ENCODE results near the gene SFR1. TPM values are rescaled to one million over a fixed set of nuclear protein-coding genes. Genes with fewer than 3 reads are reported as not detected.
"Not testable (repeated sequence)": the region's sequence is repeated elsewhere in the genome, so short reads cannot be mapped to it uniquely, and the experiment has no call there.

Gene SFR1
- total and polyA plus RNA-seq, 9 donors = 5.6 to 12.0 (median 7.9) TPM

DNA sequence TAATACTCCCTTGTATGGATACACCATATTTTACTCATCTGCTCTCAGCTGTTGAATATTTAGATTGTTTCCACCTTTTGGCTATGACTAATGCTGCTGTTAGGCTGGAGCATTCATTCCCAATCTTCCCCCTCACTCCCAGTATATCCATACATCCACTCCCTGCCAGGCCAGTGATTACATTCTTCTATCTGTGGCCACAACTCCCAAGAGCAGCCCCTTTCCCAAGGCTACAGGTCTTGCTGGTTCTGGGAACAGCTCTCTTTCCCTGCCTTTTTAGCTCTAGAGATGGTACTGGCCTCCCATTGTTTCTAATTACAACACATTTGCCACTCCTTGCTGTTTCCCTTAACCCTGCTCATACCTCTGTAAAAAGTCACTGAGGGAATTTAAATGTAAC, 28.2 kb downstream of the SFR1 start:
- H3K9me3 ChIP-seq = no peaks in the 10 kb centered on the region
- H3K27me3 ChIP-seq = no peaks in the 10 kb centered on the region
- H3K4me3 ChIP-seq = no peak overlapping the region
- no peaks in the 10 kb centered on the region for H3K36me3 ChIP-seq
- no peak for DNase-seq
- H3K27ac ChIP-seq = no peak overlapping the region
- no peaks in the 10 kb centered on the region for H3K4me1 ChIP-seq (ENCODE audit: insufficient read depth)
- TF ChIP-seq EP300 (IDR thresholded peaks at IDR 0.05) = no peak
- TF ChIP-seq, protein P1, sequence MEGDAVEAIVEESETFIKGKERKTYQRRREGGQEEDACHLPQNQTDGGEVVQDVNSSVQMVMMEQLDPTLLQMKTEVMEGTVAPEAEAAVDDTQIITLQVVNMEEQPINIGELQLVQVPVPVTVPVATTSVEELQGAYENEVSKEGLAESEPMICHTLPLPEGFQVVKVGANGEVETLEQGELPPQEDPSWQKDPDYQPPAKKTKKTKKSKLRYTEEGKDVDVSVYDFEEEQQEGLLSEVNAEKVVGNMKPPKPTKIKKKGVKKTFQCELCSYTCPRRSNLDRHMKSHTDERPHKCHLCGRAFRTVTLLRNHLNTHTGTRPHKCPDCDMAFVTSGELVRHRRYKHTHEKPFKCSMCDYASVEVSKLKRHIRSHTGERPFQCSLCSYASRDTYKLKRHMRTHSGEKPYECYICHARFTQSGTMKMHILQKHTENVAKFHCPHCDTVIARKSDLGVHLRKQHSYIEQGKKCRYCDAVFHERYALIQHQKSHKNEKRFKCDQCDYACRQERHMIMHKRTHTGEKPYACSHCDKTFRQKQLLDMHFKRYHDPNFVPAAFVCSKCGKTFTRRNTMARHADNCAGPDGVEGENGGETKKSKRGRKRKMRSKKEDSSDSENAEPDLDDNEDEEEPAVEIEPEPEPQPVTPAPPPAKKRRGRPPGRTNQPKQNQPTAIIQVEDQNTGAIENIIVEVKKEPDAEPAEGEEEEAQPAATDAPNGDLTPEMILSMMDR (IDR thresholded peaks at IDR 0.05) = no peak
- TF ChIP-seq POLR2A (IDR thresholded peaks at IDR 0.05) = no peak
- intact Hi-C loops (cut with DNase I) = no loop called here

DNA sequence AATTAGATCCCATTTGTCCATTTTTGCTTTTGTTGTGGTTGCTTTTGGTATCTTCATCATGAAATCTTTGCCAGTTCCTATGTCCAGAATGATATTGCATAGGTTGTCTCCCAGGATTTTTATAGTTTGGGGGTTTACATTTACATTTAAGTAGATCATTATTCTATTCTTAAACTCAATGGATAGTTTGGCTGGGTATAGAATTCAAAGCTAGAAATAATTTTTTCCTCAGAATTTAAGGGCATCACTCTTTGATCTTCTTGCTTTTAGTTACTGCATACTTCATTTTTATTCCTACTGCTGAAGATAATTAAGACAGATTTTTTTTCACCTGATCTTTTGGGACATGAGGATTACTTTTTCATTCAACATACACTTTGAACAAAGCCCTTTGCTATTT, 29.8 kb downstream of the SFR1 start:
- no peak overlapping the region for H3K4me3 ChIP-seq
- no peak for DNase-seq
- intact Hi-C loops (cut with DNase I) = no loop called here
- no peaks in the 10 kb centered on the region for H3K36me3 ChIP-seq
- H3K27me3 ChIP-seq = no peaks in the 10 kb centered on the region
- H3K27ac ChIP-seq = no peak overlapping the region
- H3K4me1 ChIP-seq (ENCODE audit: insufficient read depth) = no peaks in the 10 kb centered on the region
- TF ChIP-seq POLR2A (IDR thresholded peaks at IDR 0.05) (no peak), EP300 (IDR thresholded peaks at IDR 0.05) (no peak)
- TF ChIP-seq, protein P1 (IDR thresholded peaks at IDR 0.05) = no peak
- H3K9me3 ChIP-seq = no peaks in the 10 kb centered on the region

DNA sequence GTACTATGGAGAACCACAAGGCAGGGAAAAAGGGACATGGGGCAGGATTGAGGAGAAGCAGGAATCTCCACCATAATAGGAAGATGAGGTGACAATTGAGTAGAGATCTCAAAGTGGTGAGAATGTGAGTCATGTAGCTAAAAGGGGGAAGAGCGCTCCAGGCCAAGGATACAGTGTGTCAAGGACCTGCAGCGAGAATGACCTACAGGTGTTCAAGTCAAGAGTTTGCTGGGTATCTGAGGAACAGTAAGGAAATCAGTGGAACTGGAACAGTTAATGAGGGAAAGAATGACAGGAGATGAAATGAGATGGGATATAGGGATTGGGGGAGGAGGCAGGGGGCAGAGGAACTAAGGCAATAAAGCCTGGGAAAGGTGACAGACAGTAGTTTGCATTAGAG, 33.6 kb downstream of the SFR1 start:
- TF ChIP-seq EP300 (IDR thresholded peaks at IDR 0.05) (no peak), POLR2A (IDR thresholded peaks at IDR 0.05) (no peak)
- TF ChIP-seq, protein P1 (IDR thresholded peaks at IDR 0.05) = no peak
- Histone ChIP-seq H3K4me3 (no peak overlapping the region), H3K27ac (no peak overlapping the region), H3K9me3 (no peaks in the 10 kb centered on the region), H3K36me3 (no peaks in the 10 kb centered on the region), H3K27me3 (no peaks in the 10 kb centered on the region), H3K4me1 (ENCODE audit: insufficient read depth) (no peaks in the 10 kb centered on the region)
- no peak for DNase-seq
- intact Hi-C loops (cut with DNase I) = no loop called here
- 68 to 80% (median 75%) methylated on average over 2 of the region's 2 CpGs for WGBS, 3 donors

DNA sequence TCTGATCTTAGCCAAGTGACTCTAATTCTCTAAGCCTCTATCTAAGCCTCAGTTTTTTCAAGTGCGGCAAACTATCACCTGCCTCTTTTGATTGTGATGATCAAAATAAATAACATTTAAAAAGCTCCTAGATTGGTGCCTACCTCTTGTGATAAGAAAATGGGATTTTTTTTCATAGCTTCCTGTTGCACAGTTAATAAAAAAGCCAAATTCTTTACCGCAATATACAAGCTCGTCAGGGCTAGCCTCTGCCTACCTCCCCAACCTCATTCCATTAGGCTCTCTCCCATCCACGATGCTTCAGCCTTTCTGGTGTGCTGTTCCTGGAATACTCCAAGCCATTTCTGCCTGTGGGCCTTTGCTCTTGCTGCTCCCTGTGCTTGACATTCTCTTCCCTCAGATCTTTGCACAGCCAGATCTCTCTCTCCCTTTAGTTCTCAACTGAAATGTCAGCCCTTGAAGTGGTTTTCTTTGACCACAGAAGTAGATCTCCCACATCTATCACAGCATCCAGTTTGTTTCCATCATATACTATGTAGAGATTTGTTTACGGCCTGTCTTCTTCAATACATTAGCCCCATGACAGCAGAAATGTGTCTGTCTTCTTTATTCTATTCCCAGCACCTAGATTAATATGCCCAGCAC, 48.8 kb downstream of the SFR1 start:
- 89 to 90% (median 90%) methylated on average over 5 of the region's 5 CpGs for WGBS, 3 donors

DNA sequence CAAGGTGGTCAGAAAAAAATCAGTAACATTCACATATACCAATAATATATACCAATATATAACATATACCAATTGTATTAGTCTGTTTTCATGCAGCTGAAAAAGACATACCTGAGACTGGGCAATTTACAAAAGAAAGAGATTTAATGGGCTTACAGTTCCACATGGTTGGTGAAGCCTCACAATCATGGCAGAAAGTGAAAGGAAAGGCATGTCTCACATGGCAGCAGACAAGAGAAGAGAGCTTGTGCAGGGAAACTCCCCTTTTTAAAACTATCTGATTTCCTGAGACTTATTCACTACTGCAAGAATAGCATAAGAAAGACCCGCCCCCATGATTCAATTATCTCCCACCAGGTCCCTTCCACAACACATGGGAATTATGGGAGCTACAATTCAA, 52.2 kb downstream of the SFR1 start:
- H3K27ac ChIP-seq; H3K27me3 ChIP-seq; H3K9me3 ChIP-seq; DNase-seq; H3K4me3 ChIP-seq; H3K36me3 ChIP-seq; H3K4me1 ChIP-seq (ENCODE audit: insufficient read depth); intact Hi-C loops (cut with DNase I): not testable (repeated sequence)
- WGBS, 3 donors = 83 to 88% (median 86%) methylated on average over 1 of the region's 1 CpG

More for the DNA sequence above, 48.8 kb downstream of the SFR1 start:
- Histone ChIP-seq H3K27me3 (no peaks in the 10 kb centered on the region), H3K4me3 (no peak overlapping the region), H3K36me3 (no peaks in the 10 kb centered on the region), H3K9me3 (no peaks in the 10 kb centered on the region), H3K4me1 (ENCODE audit: insufficient read depth) (no peaks in the 10 kb centered on the region), H3K27ac (no peak overlapping the region)
- no peak for DNase-seq
- intact Hi-C loops (cut with DNase I) = no loop called here
- TF ChIP-seq POLR2A (IDR thresholded peaks at IDR 0.05) = no peak
- TF ChIP-seq, protein P1 (IDR thresholded peaks at IDR 0.05) = no peak
- TF ChIP-seq EP300 (IDR thresholded peaks at IDR 0.05) = no peak

Other genes with a start within 250 kb of the SFR1 start
- gene STN1, start 204.0 kb upstream of the SFR1 start, total RNA-seq = 10 to 100 TPM; 13.4 to 19.3 (median 17.3) TPM
- 10 to 100 TPM; 18.4 to 28.2 TPM for gene STN1, start 204.0 kb upstream of the SFR1 start, polyA plus RNA-seq
- 10 to 100 TPM; 38.8 to 71.5 (median 43.8) TPM for gene SLK, start 155.0 kb upstream of the SFR1 start, total RNA-seq
- 10 to 100 TPM; 19.9 to 23.9 TPM for gene SLK, start 155.0 kb upstream of the SFR1 start, polyA plus RNA-seq
- gene COL17A1, start 36.3 kb upstream of the SFR1 start, total RNA-seq = under 1 TPM in 5 of 7 donors, not detected in 2; 0.23 to 0.90 (median 0.46) TPM
- under 1 TPM; 0.17 to 0.67 TPM for gene COL17A1, start 36.3 kb upstream of the SFR1 start, polyA plus RNA-seq
- gene CFAP43, start 110.2 kb downstream of the SFR1 start, total RNA-seq = 10 to 100 TPM in 1 of 7 donors, 1 to 10 TPM in 6; 1.5 to 58.6 (median 3.2) TPM
- gene CFAP43, start 110.2 kb downstream of the SFR1 start, polyA plus RNA-seq = 1 to 10 TPM; 1.1 to 1.6 TPM
- gene GSTO1, start 132.7 kb downstream of the SFR1 start, total RNA-seq = 100 to 1,000 TPM in 1 of 7 donors, 10 to 100 TPM in 6; 58.7 to 110 (median 86.9) TPM
- gene GSTO1, start 132.7 kb downstream of the SFR1 start, polyA plus RNA-seq = 100 to 1,000 TPM in 1 of 2 donors, 10 to 100 TPM in 1; 91.0 to 125 TPM
- 10 to 100 TPM in 5 of 7 donors, 1 to 10 TPM in 2; 3.7 to 19.0 (median 12.6) TPM for gene GSTO2, start 147.0 kb downstream of the SFR1 start, total RNA-seq
- gene GSTO2, start 147.0 kb downstream of the SFR1 start, polyA plus RNA-seq = 10 to 100 TPM in 1 of 2 donors, 1 to 10 TPM in 1; 6.5 to 10.5 TPM
- gene ITPRIP, start 216.3 kb downstream of the SFR1 start, total RNA-seq = 10 to 100 TPM; 15.7 to 38.1 (median 29.2) TPM
- 10 to 100 TPM; 10.1 to 16.2 TPM for gene ITPRIP, start 216.3 kb downstream of the SFR1 start, polyA plus RNA-seq
- gene CFAP58, start 231.7 kb downstream of the SFR1 start, total RNA-seq = 1 to 10 TPM in 2 of 7 donors, under 1 TPM in 5; 0.17 to 7.9 (median 0.60) TPM
- 1 to 10 TPM in 1 of 2 donors, under 1 TPM in 1; 0.25 to 1.0 TPM for gene CFAP58, start 231.7 kb downstream of the SFR1 start, polyA plus RNA-seq

Measured in ovary (tissue), 9 donors.